Dedifferentiated amniotic fluid mesenchymal stem cell (primary cell): Measurements from ENCODE around the gene TLN1.

Source experiments
- DNase-seq: peaks from one replicate; pipeline ENCODE4 v3.0.0-alpha.2; 2016; ENCODE audit errors: extremely low spot score

The TLN1 gene

DNA sequence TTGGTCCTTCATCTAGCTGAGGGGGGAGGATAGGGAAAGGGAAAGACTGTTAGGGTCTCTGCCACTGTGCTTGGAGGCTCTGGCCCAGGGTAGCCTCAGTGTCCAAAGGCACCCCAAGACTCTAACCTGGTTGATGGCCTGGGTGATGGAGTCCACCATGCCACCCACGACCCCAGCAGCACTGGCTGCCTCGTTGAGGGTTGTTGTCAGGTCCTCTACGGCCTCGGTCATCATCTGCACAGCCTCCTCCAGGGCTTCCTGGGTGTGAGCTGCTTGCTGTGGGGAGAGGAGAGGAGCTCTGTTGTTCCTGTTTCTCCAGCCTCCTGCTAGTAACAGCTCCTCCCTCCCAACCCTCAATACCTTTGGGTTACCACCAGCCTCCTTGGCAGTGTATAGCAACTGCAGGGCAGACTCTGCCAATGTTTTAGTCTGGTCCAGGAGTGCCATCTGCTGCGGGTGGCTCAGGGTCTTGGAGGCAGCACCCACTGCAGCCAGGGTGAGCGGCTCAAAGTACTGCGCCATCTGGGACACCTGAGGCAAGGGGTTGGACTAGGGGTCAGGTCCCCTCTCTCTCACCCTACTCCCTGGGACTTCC, 26.1 kb downstream of the TLN1 start:
- DNase-seq: no peak

- no peak for DNase-seq
Measured at GRCh38 chr9:35705372-35705771, 26.6 kb downstream of the TLN1 start.

- no peak for DNase-seq
Measured at GRCh38 chr9:35703906-35704672, 27.9 kb downstream of the TLN1 start.

- DNase-seq: no peak
Measured at GRCh38 chr9:35702696-35703095, 29.3 kb downstream of the TLN1 start.

GRCh38 chr9:35700942-35701341, 31.1 kb downstream of the TLN1 start:
- no peak for DNase-seq

DNA sequence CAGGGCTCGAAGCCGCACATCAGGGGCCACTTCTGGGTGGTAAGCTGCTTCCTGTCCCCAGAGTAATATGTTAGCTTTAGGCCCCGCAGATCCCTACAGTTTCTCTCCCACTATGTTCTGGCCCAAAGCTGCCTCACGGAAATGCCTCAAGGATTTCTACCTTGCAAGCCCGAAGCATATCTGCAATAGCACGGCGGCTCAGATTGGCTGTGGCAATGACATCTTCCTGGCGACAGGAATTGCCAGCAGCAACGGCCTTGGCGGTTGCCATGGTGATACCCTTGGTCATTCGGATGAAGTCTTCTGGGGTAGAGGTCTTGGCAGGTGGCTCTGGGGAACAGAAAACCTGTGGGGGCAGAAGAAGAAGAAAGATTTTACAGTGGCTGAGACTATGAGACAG, 32.0 kb downstream of the TLN1 start:
- no peak for DNase-seq

DNA sequence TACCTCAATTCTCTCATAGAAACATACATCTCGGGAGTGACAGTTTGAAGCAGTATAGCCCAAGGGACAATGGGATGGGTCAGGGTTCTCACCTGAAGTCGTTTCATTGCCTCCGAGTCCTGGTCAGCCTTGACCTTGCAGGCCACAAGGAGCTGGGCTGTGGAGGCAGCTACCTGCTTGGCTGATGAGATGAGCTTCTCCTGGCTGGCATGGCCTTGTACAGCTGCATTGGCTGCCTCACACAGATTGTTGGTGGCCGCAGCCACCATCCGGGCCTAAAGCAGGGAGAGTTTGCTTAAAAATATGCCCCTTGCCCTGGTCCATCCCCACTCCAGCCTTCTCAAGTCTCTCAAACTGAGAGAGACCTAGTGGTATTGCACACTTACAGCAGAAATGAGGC, 33.8 kb downstream of the TLN1 start:
- no peak for DNase-seq

GRCh38 chr9:35697486-35697885, 34.5 kb downstream of the TLN1 start:
- no peak for DNase-seq

- no peak for DNase-seq
Measured at GRCh38 chr9:35696520-35697215, 35.3 kb downstream of the TLN1 start.

GRCh38 chr9:35695943-35696401, 36.0 kb downstream of the TLN1 start:
- DNase-seq: no peak

GRCh38 chr9:35691757-35692301, 40.2 kb downstream of the TLN1 start:
- no peak for DNase-seq

DNA sequence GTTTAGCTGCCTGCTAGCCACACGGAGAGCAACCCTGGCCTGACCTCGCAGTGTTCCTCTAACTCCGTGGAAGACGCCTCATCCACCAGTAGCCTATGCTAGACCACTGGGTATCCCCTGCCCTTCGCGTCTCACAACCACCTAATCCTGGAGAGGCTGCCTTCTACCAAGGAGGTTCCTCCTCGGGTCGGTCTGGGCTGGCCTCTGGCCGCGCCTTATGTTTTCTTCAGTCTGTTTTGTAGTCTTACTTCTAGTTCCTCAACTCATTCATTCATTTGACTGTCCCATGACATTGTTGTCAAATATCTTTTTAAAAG, 40.7 kb downstream of the TLN1 start:
- DNase-seq: no peak

- peak; percentile 54 for DNase-seq
Measured at GRCh38 chr9:35690614-35691333, 41.2 kb downstream of the TLN1 start.

DNA sequence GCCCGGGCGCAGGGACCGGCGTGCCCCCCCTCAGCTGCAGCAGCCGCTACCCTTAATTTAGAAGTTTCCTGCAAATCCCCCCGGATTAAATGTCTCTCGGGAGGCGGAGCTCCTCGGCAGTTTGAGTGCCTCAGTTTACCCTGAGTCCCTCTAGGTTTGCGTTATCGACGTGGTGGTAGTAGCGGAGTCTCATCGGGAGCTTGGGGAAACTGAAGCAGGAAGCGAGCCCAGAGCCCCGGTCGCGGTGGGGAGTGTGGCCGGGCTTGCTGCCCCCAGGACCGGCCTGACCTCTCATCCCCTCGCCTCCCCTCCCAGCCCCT, 41.7 kb downstream of the TLN1 start:
- DNase-seq: no peak

- DNase-seq: peak; percentile 61
Measured at GRCh38 chr9:35689542-35690293, 42.3 kb downstream of the TLN1 start, which contains the start of gene TPM2. Gene TPM2, minus strand, starts transcription at chr9:35689925. Its CDS starts 108 bp downstream, at chr9:35689817.

GRCh38 chr9:35688558-35689541, 43.1 kb downstream of the TLN1 start:
- DNase-seq: peak; percentile 68

DNA sequence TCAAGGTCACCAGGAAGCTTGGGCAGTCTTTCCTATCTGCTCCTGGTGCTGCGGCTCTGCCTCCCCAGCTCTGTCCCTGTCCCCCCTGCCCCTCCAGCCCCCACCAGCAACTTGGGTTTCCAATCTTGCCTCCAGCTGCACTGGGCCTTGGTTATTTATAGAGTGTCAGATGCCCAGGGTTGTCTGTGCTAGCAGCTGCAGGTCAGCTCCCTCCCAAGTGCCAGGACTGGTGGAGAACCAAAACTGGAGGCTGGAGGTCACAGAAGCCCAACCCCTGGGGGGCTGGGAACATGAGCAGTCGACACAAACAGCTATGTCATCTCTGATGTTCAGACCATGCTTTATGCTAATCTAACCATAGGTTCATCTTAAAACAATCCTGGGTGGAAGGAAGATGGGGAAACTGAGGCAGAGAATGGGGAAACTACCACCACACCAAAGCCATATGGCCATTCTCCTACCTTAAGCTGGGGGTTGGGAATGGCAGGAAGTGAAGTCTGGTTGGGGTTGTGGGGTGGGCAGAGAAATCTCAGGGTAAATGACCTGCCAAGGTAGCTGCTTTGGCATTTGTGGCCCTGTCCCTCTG, 43.9 kb downstream of the TLN1 start:
- DNase-seq: no peak

GRCh38 chr9:35687306-35687705, 44.7 kb downstream of the TLN1 start:
- DNase-seq: no peak
